ENCODE results near the gene CD68.

Gene CD68

GRCh38 chr17:7562208-7562605, 17.2 kb upstream of the CD68 start:
- peaks cover 49% of the 10 kb centered on the region for H3K79me2 ChIP-seq (ENCODE audit: low read length)
- peak overlapping the region; percentile 68; the same call in 1 of the 2 replicates for H3K27ac ChIP-seq (ENCODE audit: low read length)
- peak; percentile 17 for DNase-seq
- peak overlapping the region; percentile 90 for H3K4me2 ChIP-seq (ENCODE audit: low read depth, low read length)
- no peaks in the 10 kb centered on the region for H3K27me3 ChIP-seq (replicated peaks; ENCODE audit: insufficient read depth, low read length)
- peaks cover 14% of the 10 kb centered on the region; the same call in 1 of the 2 replicates for H3F3A ChIP-seq (ENCODE audit: insufficient read depth, low read length)
- TF ChIP-seq EZH2phosphoT487 (IDR thresholded peaks at IDR 0.05; ENCODE audit: low read length) (no peak), EZH2 (optimal IDR thresholded peaks at IDR 0.05; ENCODE audit: low read depth, low read length) (no peak)
- TF ChIP-seq, protein P1, sequence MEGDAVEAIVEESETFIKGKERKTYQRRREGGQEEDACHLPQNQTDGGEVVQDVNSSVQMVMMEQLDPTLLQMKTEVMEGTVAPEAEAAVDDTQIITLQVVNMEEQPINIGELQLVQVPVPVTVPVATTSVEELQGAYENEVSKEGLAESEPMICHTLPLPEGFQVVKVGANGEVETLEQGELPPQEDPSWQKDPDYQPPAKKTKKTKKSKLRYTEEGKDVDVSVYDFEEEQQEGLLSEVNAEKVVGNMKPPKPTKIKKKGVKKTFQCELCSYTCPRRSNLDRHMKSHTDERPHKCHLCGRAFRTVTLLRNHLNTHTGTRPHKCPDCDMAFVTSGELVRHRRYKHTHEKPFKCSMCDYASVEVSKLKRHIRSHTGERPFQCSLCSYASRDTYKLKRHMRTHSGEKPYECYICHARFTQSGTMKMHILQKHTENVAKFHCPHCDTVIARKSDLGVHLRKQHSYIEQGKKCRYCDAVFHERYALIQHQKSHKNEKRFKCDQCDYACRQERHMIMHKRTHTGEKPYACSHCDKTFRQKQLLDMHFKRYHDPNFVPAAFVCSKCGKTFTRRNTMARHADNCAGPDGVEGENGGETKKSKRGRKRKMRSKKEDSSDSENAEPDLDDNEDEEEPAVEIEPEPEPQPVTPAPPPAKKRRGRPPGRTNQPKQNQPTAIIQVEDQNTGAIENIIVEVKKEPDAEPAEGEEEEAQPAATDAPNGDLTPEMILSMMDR (IDR thresholded peaks at IDR 0.05; ENCODE audit: low read length), result no peak
- peak overlapping the region; percentile 73 for H3K4me3 ChIP-seq (ENCODE audit: low read length)
- peaks cover 8% of the 10 kb centered on the region; the same call in 1 of the 2 replicates for H3K36me3 ChIP-seq (replicated peaks; ENCODE audit: insufficient read depth, low read length)
- peaks cover 26% of the 10 kb centered on the region for H3K4me1 ChIP-seq (ENCODE audit: low read length)
- H4K20me1 ChIP-seq (ENCODE audit: insufficient read depth, low read length), result no peaks in the 10 kb centered on the region
- 0 out of 2 replicates have a peak overlapping the region, but pooled peaks have one; percentile 50 for H2AFZ ChIP-seq (ENCODE audit: low read length)
- H3K9me3 ChIP-seq (replicated peaks; ENCODE audit: insufficient read depth, low read length), result no peaks in the 10 kb centered on the region
- H3K9me2 ChIP-seq (replicated peaks; ENCODE audit: insufficient read depth, low read length), result no peaks in the 10 kb centered on the region
- peak overlapping the region; percentile 93 for H3K9ac ChIP-seq (ENCODE audit: low read length)

GRCh38 chr17:7563115-7563869, 16.1 kb upstream of the CD68 start:
- Histone ChIP-seq H3K4me1 (ENCODE audit: low read length) (peaks cover 20% of the 10 kb centered on the region), H3K79me2 (ENCODE audit: low read length) (peaks cover 52% of the 10 kb centered on the region), H3K4me2 (ENCODE audit: low read depth, low read length) (peak overlapping the region; percentile 90; the same call in 1 of the 2 replicates), H3K36me3 (replicated peaks; ENCODE audit: insufficient read depth, low read length) (peaks cover 8% of the 10 kb centered on the region; the same call in 1 of the 2 replicates), H3K27ac (ENCODE audit: low read length) (no peak overlapping the region), H3K9me2 (replicated peaks; ENCODE audit: insufficient read depth, low read length) (no peaks in the 10 kb centered on the region), H3K9ac (ENCODE audit: low read length) (no peak overlapping the region), H2AFZ (ENCODE audit: low read length) (no peak overlapping the region), H3K27me3 (replicated peaks; ENCODE audit: insufficient read depth, low read length) (no peaks in the 10 kb centered on the region), H4K20me1 (ENCODE audit: insufficient read depth, low read length) (no peaks in the 10 kb centered on the region), H3K4me3 (ENCODE audit: low read length) (no peak overlapping the region), H3F3A (ENCODE audit: insufficient read depth, low read length) (peaks cover 14% of the 10 kb centered on the region; the same call in 1 of the 2 replicates), H3K9me3 (replicated peaks; ENCODE audit: insufficient read depth, low read length) (no peaks in the 10 kb centered on the region)
- TF ChIP-seq EZH2phosphoT487 (IDR thresholded peaks at IDR 0.05; ENCODE audit: low read length) (no peak), EZH2 (optimal IDR thresholded peaks at IDR 0.05; ENCODE audit: low read depth, low read length) (no peak)
- TF ChIP-seq, protein P1 (IDR thresholded peaks at IDR 0.05; ENCODE audit: low read length), result no peak
- no peak for DNase-seq

- TF ChIP-seq EZH2phosphoT487 (IDR thresholded peaks at IDR 0.05; ENCODE audit: low read length) (no peak), EZH2 (optimal IDR thresholded peaks at IDR 0.05; ENCODE audit: low read depth, low read length) (no peak)
- TF ChIP-seq, protein P1 (IDR thresholded peaks at IDR 0.05; ENCODE audit: low read length), result no peak
- peaks cover 10% of the 10 kb centered on the region for H3K4me1 ChIP-seq (ENCODE audit: low read length)
- no peak overlapping the region for H3K4me2 ChIP-seq (ENCODE audit: low read depth, low read length)
- H2AFZ ChIP-seq (ENCODE audit: low read length), result no peak overlapping the region
- H3F3A ChIP-seq (ENCODE audit: insufficient read depth, low read length), result peaks cover 22% of the 10 kb centered on the region
- H3K27me3 ChIP-seq (replicated peaks; ENCODE audit: insufficient read depth, low read length), result no peaks in the 10 kb centered on the region
- peaks cover 14% of the 10 kb centered on the region for H3K36me3 ChIP-seq (replicated peaks; ENCODE audit: insufficient read depth, low read length)
- peaks cover 57% of the 10 kb centered on the region for H3K79me2 ChIP-seq (ENCODE audit: low read length)
- no peak overlapping the region for H3K4me3 ChIP-seq (ENCODE audit: low read length)
- DNase-seq, result no peak
- no peak overlapping the region for H3K9ac ChIP-seq (ENCODE audit: low read length)
- no peak overlapping the region for H3K27ac ChIP-seq (ENCODE audit: low read length)
- no peaks in the 10 kb centered on the region for H3K9me3 ChIP-seq (replicated peaks; ENCODE audit: insufficient read depth, low read length)
- H3K9me2 ChIP-seq (replicated peaks; ENCODE audit: insufficient read depth, low read length), result no peaks in the 10 kb centered on the region
- peaks cover 9% of the 10 kb centered on the region for H4K20me1 ChIP-seq (ENCODE audit: insufficient read depth, low read length)
Measured at GRCh38 chr17:7569571-7569970, 9.9 kb upstream of the CD68 start.
